HEK293 (cell line): ENCODE results near the gene IGFBP5.
A peak's percentile ranks its signal among the peaks of the same experiment; 100 is the strongest.

Source experiments
- CTCF ChIA-PET: fragments of 350-600 bp; formaldehyde crosslinking; extraction: SDS; loops from one replicate; lab custom pipeline; 2021; ENCODE audit warnings: antibody characterized with exemption; lab: Yijun Ruan, JAX
- POLR2A ChIA-PET: fragments of 300-600 bp; formaldehyde crosslinking; extraction: SDS; loops from one replicate; lab custom pipeline; 2020; ENCODE audit warnings: antibody characterized with exemption, inconsistent platforms; lab: Yijun Ruan, JAX
- H3K27ac ChIP-seq: fragments of 200-500 bp; sonication (Bioruptor generic); 2 replicates; pipeline ENCODE4 v1.5.1; 2014; ENCODE audit warnings: low read depth, low read length, control low read depth, inconsistent platforms; ENCODE audit errors: extremely low read depth
- H3K36me3 ChIP-seq, 2 experiments: fragments of 200-500 bp in 1 of 2; sonication (Bioruptor generic) in 1 of 2; 1 replicate in 1 of 2; 2 replicates in 1 of 2; pipeline ENCODE4 v1.5.1; 2014 to 2017; ENCODE audit warnings: inconsistent platforms in 2 of 2, low read length in 2 of 2; ENCODE audit not compliant: control insufficient read depth in 2 of 2, insufficient read depth in 1 of 2
- H3K4me1 ChIP-seq: fragments of 200-500 bp; sonication (Bioruptor generic); 2 replicates; pipeline ENCODE4 v1.5.1; 2014; ENCODE audit warnings: mild to moderate bottlenecking, low read length, inconsistent platforms; ENCODE audit not compliant: control insufficient read depth, insufficient read depth
- H3K4me3 ChIP-seq: 2 replicates; pipeline ENCODE4 v1.5.1; 2011; ENCODE audit warnings: low read depth, mild to moderate bottlenecking, control low read depth, low read length, moderate library complexity
- H3K9me3 ChIP-seq: fragments of 200-500 bp; sonication (Bioruptor generic); 2 replicates; pipeline ENCODE4 v1.5.1; 2014; ENCODE audit warnings: low read depth, low read length, inconsistent platforms; ENCODE audit not compliant: control insufficient read depth, insufficient read depth
- EGR2 ChIP-seq: fragments of 450-650 bp; formaldehyde crosslinking; IDR thresholded peaks from 2 replicates; pipeline ENCODE4 v1.5.1; 2016; ENCODE audit warnings: low read depth, missing biosample characterization, missing genetic modification characterization
- GLI4 ChIP-seq: fragments of 450-650 bp; formaldehyde crosslinking; IDR thresholded peaks from 2 replicates; pipeline ENCODE4 v1.5.1; 2016; ENCODE audit warnings: missing biosample characterization, missing genetic modification characterization
- ZBTB17 ChIP-seq: fragments of 450-650 bp; formaldehyde crosslinking; IDR thresholded peaks from 2 replicates; pipeline ENCODE4 v1.5.1; 2016; ENCODE audit warnings: missing biosample characterization, missing genetic modification characterization
- ZBTB20 ChIP-seq: fragments of 450-650 bp; formaldehyde crosslinking; IDR thresholded peaks from 2 replicates; pipeline ENCODE4 v1.5.1; 2016; ENCODE audit warnings: missing biosample characterization, missing genetic modification characterization
- ZEB2 ChIP-seq: fragments of 450-650 bp; formaldehyde crosslinking; IDR thresholded peaks from 2 replicates; pipeline ENCODE4 v1.5.1; 2016; ENCODE audit warnings: missing biosample characterization, missing genetic modification characterization
- ZFP41 ChIP-seq: fragments of 450-650 bp; formaldehyde crosslinking; IDR thresholded peaks from 2 replicates; pipeline ENCODE4 v1.5.1; 2016; ENCODE audit warnings: missing biosample characterization, missing genetic modification characterization, borderline replicate concordance
- ZNF416 ChIP-seq: fragments of 450-650 bp; formaldehyde crosslinking; IDR thresholded peaks from 2 replicates; pipeline ENCODE4 v1.5.1; 2016; ENCODE audit warnings: missing biosample characterization, missing genetic modification characterization
- ZNF654 ChIP-seq: fragments of 450-650 bp; formaldehyde crosslinking; IDR thresholded peaks from 2 replicates; pipeline ENCODE4 v1.5.1; 2016; ENCODE audit warnings: low read depth, missing biosample characterization, missing genetic modification characterization
- ZNF660 ChIP-seq: fragments of 450-650 bp; IDR thresholded peaks from 2 replicates; pipeline ENCODE4 v1.5.1; 2018; ENCODE audit warnings: missing biosample characterization, mild to moderate bottlenecking, missing genetic modification characterization
- TF ChIP-seq, protein P1 (sequence below): fragments of 450-650 bp; formaldehyde crosslinking; IDR thresholded peaks from 2 replicates; pipeline ENCODE4 v1.5.1; 2016; ENCODE audit warnings: missing biosample characterization, missing genetic modification characterization
- TF ChIP-seq, protein P2 (sequence below): fragments of 450-650 bp; formaldehyde crosslinking; IDR thresholded peaks from 2 replicates; pipeline ENCODE4 v1.5.1; 2016; ENCODE audit warnings: missing biosample characterization, missing genetic modification characterization
- TF ChIP-seq, protein P3 (sequence below): fragments of 450-650 bp; formaldehyde crosslinking; IDR thresholded peaks from 2 replicates; pipeline ENCODE4 v1.5.1; 2016; ENCODE audit warnings: missing biosample characterization, missing genetic modification characterization
- TF ChIP-seq, protein P4 (sequence below): fragments of 450-650 bp; formaldehyde crosslinking; IDR thresholded peaks from 2 replicates; pipeline ENCODE4 v1.5.1; 2016; ENCODE audit warnings: missing biosample characterization, missing genetic modification characterization
- TF ChIP-seq, protein P5 (sequence below): fragments of 450-650 bp; formaldehyde crosslinking; IDR thresholded peaks from 2 replicates; pipeline ENCODE4 v1.5.1; 2016; ENCODE audit warnings: missing biosample characterization, missing genetic modification characterization, borderline replicate concordance

IGFBP5 gene

DNA sequence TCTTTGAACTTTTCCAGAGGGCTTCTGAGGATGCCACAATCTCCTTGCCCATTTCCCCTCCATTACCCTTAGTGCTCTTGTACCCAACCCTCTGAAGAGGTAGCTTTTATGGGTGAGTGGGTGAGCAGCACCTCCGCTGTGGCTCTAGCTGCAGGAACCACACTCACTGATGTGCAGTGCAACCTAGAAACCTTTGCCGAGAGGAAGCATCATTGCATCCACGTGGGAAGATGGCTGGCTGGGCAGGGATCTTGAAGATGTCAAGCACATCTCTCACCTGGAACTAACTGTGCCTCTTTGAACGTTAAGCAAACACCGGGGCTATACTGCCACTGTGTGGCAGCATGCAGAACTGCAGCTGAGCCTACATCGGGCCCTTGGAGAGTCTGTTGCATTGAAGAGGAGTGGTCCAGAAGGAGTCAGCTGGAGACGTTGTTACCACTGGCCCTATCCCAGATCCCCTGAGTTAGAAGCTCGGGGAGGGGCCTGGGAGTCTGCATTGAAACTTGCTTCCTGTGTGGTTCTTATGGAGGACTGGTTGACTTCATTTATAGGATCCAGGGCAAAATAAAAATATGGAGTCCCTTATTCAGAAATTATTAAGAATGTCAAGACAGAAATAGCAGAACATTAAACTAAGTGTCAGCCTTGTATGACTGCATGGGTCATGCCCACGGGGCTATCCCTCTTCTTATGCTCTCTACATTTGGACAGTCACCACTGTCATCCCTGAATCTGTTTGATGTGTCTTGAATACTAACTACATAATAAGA, 28.7 kb downstream of the IGFBP5 start:
- H3K36me3 ChIP-seq, result no peaks in the 10 kb centered on the region
- H3K4me3 ChIP-seq, result no peak overlapping the region
- H3K27ac ChIP-seq, result no peak overlapping the region
- CTCF ChIA-PET, result interaction anchor here (0.5 to 13.3 kb wide), 32 partner anchors 8 to 1200 kb away, joined by 3 to 376 read pairs (median 4); partner anchors contain the start of gene XRCC5
- H3K4me1 ChIP-seq, result no peaks in the 10 kb centered on the region
- no peaks in the 10 kb centered on the region for H3K9me3 ChIP-seq
- TF ChIP-seq ZBTB17 (tag by site-specific recombination) (0 out of 2 replicates have a peak, but pooled peaks have one; percentile 13), ZNF654 (tag by site-specific recombination) (peak; percentile 79), ZEB2 (tag by site-specific recombination) (0 out of 2 replicates have a peak, but pooled peaks have one; percentile 41)
- TF ChIP-seq, protein P1, sequence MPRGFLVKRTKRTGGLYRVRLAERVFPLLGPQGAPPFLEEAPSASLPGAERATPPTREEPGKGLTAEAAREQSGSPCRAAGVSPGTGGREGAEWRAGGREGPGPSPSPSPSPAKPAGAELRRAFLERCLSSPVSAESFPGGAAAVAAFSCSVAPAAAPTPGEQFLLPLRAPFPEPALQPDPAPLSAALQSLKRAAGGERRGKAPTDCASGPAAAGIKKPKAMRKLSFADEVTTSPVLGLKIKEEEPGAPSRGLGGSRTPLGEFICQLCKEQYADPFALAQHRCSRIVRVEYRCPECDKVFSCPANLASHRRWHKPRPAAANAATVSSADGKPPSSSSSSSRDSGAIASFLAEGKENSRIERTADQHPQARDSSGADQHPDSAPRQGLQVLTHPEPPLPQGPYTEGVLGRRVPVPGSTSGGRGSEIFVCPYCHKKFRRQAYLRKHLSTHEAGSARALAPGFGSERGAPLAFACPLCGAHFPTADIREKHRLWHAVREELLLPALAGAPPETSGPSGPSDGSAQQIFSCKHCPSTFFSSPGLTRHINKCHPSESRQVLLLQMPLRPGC, result no peak
- TF ChIP-seq, protein P2, sequence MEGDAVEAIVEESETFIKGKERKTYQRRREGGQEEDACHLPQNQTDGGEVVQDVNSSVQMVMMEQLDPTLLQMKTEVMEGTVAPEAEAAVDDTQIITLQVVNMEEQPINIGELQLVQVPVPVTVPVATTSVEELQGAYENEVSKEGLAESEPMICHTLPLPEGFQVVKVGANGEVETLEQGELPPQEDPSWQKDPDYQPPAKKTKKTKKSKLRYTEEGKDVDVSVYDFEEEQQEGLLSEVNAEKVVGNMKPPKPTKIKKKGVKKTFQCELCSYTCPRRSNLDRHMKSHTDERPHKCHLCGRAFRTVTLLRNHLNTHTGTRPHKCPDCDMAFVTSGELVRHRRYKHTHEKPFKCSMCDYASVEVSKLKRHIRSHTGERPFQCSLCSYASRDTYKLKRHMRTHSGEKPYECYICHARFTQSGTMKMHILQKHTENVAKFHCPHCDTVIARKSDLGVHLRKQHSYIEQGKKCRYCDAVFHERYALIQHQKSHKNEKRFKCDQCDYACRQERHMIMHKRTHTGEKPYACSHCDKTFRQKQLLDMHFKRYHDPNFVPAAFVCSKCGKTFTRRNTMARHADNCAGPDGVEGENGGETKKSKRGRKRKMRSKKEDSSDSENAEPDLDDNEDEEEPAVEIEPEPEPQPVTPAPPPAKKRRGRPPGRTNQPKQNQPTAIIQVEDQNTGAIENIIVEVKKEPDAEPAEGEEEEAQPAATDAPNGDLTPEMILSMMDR (tag by site-specific recombination), result peak; percentile 87
- POLR2A ChIA-PET, result interaction anchor here (1.2 to 1.3 kb wide), 2 partner anchors 28 to 168 kb away, joined by 3 to 4 read pairs; partner anchors contain the start of gene RPL37A

DNA sequence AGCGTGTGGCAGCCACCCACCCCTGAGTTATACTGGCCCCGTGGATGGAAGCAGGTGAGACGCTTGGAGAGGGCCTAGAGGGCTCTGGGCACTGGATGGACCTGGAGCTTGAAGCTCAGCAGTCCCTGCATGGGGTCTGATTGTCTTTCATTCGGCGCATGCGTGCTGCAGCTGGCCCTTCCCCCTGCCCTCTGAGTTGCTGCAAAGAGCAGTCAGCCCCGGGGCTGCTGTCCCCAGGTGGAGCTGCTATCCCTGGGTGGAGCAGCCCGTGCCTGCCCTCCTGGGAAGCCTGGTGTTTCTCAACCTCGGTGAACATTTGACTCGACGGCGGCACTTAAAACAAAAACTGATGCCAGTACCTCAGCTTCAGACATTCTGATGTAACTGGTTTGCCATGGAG, 29.6 kb downstream of the IGFBP5 start:
- TF ChIP-seq ZBTB20 (tag by site-specific recombination) (no peak), GLI4 (tag by site-specific recombination) (no peak), ZNF660 (tag by site-specific recombination) (no peak), EGR2 (tag by site-specific recombination) (no peak), ZNF416 (no peak), ZFP41 (tag by site-specific recombination) (no peak)
- TF ChIP-seq, protein P2 (tag by site-specific recombination), result no peak
- TF ChIP-seq, protein P3, sequence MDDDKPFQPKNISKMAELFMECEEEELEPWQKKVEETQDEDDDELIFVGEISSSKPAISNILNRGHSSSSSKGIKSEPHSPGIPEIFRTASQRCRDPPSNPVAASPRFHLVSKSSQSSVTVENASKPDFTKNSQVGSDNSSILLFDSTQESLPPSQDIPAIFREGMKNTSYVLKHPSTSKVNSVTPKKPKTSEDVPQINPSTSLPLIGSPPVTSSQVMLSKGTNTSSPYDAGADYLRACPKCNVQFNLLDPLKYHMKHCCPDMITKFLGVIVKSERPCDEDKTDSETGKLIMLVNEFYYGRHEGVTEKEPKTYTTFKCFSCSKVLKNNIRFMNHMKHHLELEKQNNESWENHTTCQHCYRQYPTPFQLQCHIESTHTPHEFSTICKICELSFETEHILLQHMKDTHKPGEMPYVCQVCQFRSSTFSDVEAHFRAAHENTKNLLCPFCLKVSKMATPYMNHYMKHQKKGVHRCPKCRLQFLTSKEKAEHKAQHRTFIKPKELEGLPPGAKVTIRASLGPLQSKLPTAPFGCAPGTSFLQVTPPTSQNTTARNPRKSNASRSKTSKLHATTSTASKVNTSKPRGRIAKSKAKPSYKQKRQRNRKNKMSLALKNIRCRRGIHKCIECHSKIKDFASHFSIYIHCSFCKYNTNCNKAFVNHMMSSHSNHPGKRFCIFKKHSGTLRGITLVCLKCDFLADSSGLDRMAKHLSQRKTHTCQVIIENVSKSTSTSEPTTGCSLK (tag by site-specific recombination), result no peak
- TF ChIP-seq, protein P4, sequence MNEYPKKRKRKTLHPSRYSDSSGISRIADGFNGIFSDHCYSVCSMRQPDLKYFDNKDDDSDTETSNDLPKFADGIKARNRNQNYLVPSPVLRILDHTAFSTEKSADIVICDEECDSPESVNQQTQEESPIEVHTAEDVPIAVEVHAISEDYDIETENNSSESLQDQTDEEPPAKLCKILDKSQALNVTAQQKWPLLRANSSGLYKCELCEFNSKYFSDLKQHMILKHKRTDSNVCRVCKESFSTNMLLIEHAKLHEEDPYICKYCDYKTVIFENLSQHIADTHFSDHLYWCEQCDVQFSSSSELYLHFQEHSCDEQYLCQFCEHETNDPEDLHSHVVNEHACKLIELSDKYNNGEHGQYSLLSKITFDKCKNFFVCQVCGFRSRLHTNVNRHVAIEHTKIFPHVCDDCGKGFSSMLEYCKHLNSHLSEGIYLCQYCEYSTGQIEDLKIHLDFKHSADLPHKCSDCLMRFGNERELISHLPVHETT, result no peak
- TF ChIP-seq, protein P5, sequence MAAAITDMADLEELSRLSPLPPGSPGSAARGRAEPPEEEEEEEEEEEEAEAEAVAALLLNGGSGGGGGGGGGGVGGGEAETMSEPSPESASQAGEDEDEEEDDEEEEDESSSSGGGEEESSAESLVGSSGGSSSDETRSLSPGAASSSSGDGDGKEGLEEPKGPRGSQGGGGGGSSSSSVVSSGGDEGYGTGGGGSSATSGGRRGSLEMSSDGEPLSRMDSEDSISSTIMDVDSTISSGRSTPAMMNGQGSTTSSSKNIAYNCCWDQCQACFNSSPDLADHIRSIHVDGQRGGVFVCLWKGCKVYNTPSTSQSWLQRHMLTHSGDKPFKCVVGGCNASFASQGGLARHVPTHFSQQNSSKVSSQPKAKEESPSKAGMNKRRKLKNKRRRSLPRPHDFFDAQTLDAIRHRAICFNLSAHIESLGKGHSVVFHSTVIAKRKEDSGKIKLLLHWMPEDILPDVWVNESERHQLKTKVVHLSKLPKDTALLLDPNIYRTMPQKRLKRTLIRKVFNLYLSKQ (tag by site-specific recombination), result no peak
- TF ChIP-seq, all 188 proteins: peak for 0
- Histone ChIP-seq H3K27ac (no peak overlapping the region), H3K4me1 (no peaks in the 10 kb centered on the region), H3K9me3 (no peaks in the 10 kb centered on the region), H3K4me3 (no peak overlapping the region), H3K36me3 (no peaks in the 10 kb centered on the region)
- POLR2A ChIA-PET, result interaction anchor here (0.5 to 0.8 kb wide), 2 partner anchors 26 to 294 kb away, joined by 3 to 5 read pairs; partner anchors contain the start of gene MARCHF4
- CTCF ChIA-PET, result interaction anchor here (0.6 to 13.3 kb wide), 17 partner anchors 10 to 1047 kb away, joined by 3 to 376 read pairs (median 4); partner anchors contain the start of gene XRCC5
